Measurements from ENCODE around the gene INPP5E.

Gene INPP5E

GRCh38 chr9:136395020-136395340 is 44.7 kb downstream of the INPP5E start:
- Histone ChIP-seq H3F3A (ENCODE audit: insufficient read depth, low read length) (no peaks in the 10 kb centered on the region), H3K27me3 (replicated peaks; ENCODE audit: insufficient read depth, low read length) (no peaks in the 10 kb centered on the region), H3K4me1 (ENCODE audit: low read length) (peaks cover 6% of the 10 kb centered on the region), H3K27ac (ENCODE audit: low read length) (no peak overlapping the region), H3K9me3 (replicated peaks; ENCODE audit: insufficient read depth, low read length) (no peaks in the 10 kb centered on the region), H3K9me2 (replicated peaks; ENCODE audit: insufficient read depth, low read length) (no peaks in the 10 kb centered on the region), H2AFZ (ENCODE audit: low read length) (no peak overlapping the region), H3K4me3 (ENCODE audit: low read length) (no peak overlapping the region), H3K36me3 (replicated peaks; ENCODE audit: insufficient read depth, low read length) (peaks cover 4% of the 10 kb centered on the region; the same call in 1 of the 2 replicates), H3K4me2 (ENCODE audit: low read depth, low read length) (no peak overlapping the region), H3K79me2 (ENCODE audit: low read length) (peaks cover 29% of the 10 kb centered on the region), H4K20me1 (ENCODE audit: insufficient read depth, low read length) (no peaks in the 10 kb centered on the region), H3K9ac (ENCODE audit: low read length) (no peak overlapping the region)
- TF ChIP-seq EZH2 (optimal IDR thresholded peaks at IDR 0.05; ENCODE audit: low read depth, low read length) (no peak), CTCF (IDR thresholded peaks at IDR 0.05; ENCODE audit: low read length) (no peak), EZH2phosphoT487 (IDR thresholded peaks at IDR 0.05; ENCODE audit: low read length) (no peak)
- no peak for DNase-seq

- H3K4me2 ChIP-seq (ENCODE audit: low read depth, low read length), result no peak overlapping the region
- H3K27me3 ChIP-seq (replicated peaks; ENCODE audit: insufficient read depth, low read length), result no peaks in the 10 kb centered on the region
- no peaks in the 10 kb centered on the region for H3K9me3 ChIP-seq (replicated peaks; ENCODE audit: insufficient read depth, low read length)
- DNase-seq, result no peak
- peaks cover 6% of the 10 kb centered on the region for H3K4me1 ChIP-seq (ENCODE audit: low read length)
- H3F3A ChIP-seq (ENCODE audit: insufficient read depth, low read length), result no peaks in the 10 kb centered on the region
- peaks cover 4% of the 10 kb centered on the region; the same call in 1 of the 2 replicates for H3K36me3 ChIP-seq (replicated peaks; ENCODE audit: insufficient read depth, low read length)
- TF ChIP-seq CTCF (IDR thresholded peaks at IDR 0.05; ENCODE audit: low read length) (no peak), EZH2phosphoT487 (IDR thresholded peaks at IDR 0.05; ENCODE audit: low read length) (no peak), EZH2 (optimal IDR thresholded peaks at IDR 0.05; ENCODE audit: low read depth, low read length) (no peak)
- H3K9me2 ChIP-seq (replicated peaks; ENCODE audit: insufficient read depth, low read length), result no peaks in the 10 kb centered on the region
- H2AFZ ChIP-seq (ENCODE audit: low read length), result no peak overlapping the region
- H4K20me1 ChIP-seq (ENCODE audit: insufficient read depth, low read length), result no peaks in the 10 kb centered on the region
- no peak overlapping the region for H3K9ac ChIP-seq (ENCODE audit: low read length)
- H3K79me2 ChIP-seq (ENCODE audit: low read length), result peaks cover 23% of the 10 kb centered on the region
- no peak overlapping the region for H3K4me3 ChIP-seq (ENCODE audit: low read length)
- H3K27ac ChIP-seq (ENCODE audit: low read length), result no peak overlapping the region
These were observed 45.2 kb downstream of the INPP5E start for GRCh38 chr9:136394312-136395019.

GRCh38 chr9:136393531-136393930 is 46.1 kb downstream of the INPP5E start:
- H3F3A ChIP-seq (ENCODE audit: insufficient read depth, low read length), result no peaks in the 10 kb centered on the region
- peaks cover 4% of the 10 kb centered on the region; the same call in 1 of the 2 replicates for H3K36me3 ChIP-seq (replicated peaks; ENCODE audit: insufficient read depth, low read length)
- no peak overlapping the region for H3K4me2 ChIP-seq (ENCODE audit: low read depth, low read length)
- no peak for TF ChIP-seq CTCF (IDR thresholded peaks at IDR 0.05; ENCODE audit: low read length)
- no peak for TF ChIP-seq EZH2phosphoT487 (IDR thresholded peaks at IDR 0.05; ENCODE audit: low read length)
- no peak for TF ChIP-seq EZH2 (optimal IDR thresholded peaks at IDR 0.05; ENCODE audit: low read depth, low read length)
- DNase-seq, result no peak
- no peaks in the 10 kb centered on the region for H4K20me1 ChIP-seq (ENCODE audit: insufficient read depth, low read length)
- H3K9me2 ChIP-seq (replicated peaks; ENCODE audit: insufficient read depth, low read length), result no peaks in the 10 kb centered on the region
- peaks cover 2% of the 10 kb centered on the region for H3K4me1 ChIP-seq (ENCODE audit: low read length)
- no peak overlapping the region for H3K27ac ChIP-seq (ENCODE audit: low read length)
- no peaks in the 10 kb centered on the region for H3K9me3 ChIP-seq (replicated peaks; ENCODE audit: insufficient read depth, low read length)
- H3K4me3 ChIP-seq (ENCODE audit: low read length), result no peak overlapping the region
- H3K79me2 ChIP-seq (ENCODE audit: low read length), result peaks cover 14% of the 10 kb centered on the region
- H3K27me3 ChIP-seq (replicated peaks; ENCODE audit: insufficient read depth, low read length), result no peaks in the 10 kb centered on the region
- H3K9ac ChIP-seq (ENCODE audit: low read length), result no peak overlapping the region
- no peak overlapping the region for H2AFZ ChIP-seq (ENCODE audit: low read length)

All from MM.1S (cell line).